ENCODE results near the gene MRC1.

The MRC1 gene

GRCh38 chr10:17904564-17904963 lies 95.4 kb downstream of the MRC1 start:
- no peak for DNase-seq (ENCODE audit: low read depth)
- TF ChIP-seq MAX (IDR thresholded peaks at IDR 0.05; ENCODE audit: low read depth, low read length) (no peak), MYC (IDR thresholded peaks at IDR 0.05; ENCODE audit: low read depth, low read length) (no peak), CTCF (IDR thresholded peaks at IDR 0.05; ENCODE audit: low read depth, low read length) (no peak)
- H3K4me3 ChIP-seq (ENCODE audit: low read depth, low read length), result no peak overlapping the region

GRCh38 chr10:17905491-17905890 lies 96.3 kb downstream of the MRC1 start:
- DNase-seq (ENCODE audit: low read depth), result no peak
- no peak for TF ChIP-seq MYC (IDR thresholded peaks at IDR 0.05; ENCODE audit: low read depth, low read length)
- TF ChIP-seq POLR2A (IDR thresholded peaks at IDR 0.05; ENCODE audit: extremely low read depth, insufficient read length), result no peak
- no peak for TF ChIP-seq CTCF (IDR thresholded peaks at IDR 0.05; ENCODE audit: low read depth, low read length)
- no peak for TF ChIP-seq MAX (IDR thresholded peaks at IDR 0.05; ENCODE audit: low read depth, low read length)
- H3K4me3 ChIP-seq (ENCODE audit: low read depth, low read length), result no peak overlapping the region

DNA sequence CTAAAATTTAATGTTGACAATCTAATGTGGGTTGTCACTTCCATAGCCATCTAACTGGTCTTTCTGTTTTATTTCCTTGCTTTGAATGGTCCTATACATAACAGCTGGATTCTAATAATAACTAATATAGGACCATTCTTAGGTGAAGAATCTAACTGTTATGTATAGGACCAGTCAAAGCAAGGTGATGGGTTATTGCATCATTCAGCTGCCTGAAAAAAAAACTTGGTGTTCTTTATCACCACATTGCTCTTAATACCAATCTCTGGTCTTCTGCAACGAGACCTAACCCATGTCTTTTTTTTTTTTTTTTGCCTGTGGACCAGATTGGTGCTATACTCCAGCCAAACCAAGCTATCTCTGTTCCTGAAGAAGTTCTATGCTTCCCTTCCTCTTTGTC lies 96.9 kb downstream of the MRC1 start:
- TF ChIP-seq MAX (IDR thresholded peaks at IDR 0.05; ENCODE audit: low read depth, low read length) (no peak), CTCF (IDR thresholded peaks at IDR 0.05; ENCODE audit: low read depth, low read length) (no peak), POLR2A (IDR thresholded peaks at IDR 0.05; ENCODE audit: extremely low read depth, insufficient read length) (no peak)
- no peak for DNase-seq (ENCODE audit: low read depth)
- H3K4me3 ChIP-seq (ENCODE audit: low read depth, low read length), result no peak overlapping the region

DNA sequence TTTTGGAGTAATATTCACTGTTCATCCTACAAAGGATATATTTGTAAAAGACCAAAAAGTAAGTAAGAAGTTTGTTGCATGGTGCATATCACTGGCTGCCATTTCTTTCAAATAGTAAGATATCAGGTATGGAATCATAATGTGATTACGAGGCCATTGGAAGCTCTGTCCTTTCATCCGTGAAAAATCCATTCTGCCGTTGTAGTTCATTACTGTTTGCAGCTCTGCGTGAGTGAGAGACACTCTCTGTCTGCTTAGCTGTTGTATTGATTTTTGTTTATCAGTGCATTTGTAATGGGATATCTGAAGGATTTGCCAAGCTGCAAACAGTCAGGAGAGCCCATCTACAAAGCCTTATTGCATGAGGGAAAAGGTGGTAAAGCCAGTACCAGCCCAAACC lies 98.5 kb downstream of the MRC1 start:
- H3K4me3 ChIP-seq (ENCODE audit: low read depth, low read length), result no peak overlapping the region
- DNase-seq (ENCODE audit: low read depth), result no peak

DNA sequence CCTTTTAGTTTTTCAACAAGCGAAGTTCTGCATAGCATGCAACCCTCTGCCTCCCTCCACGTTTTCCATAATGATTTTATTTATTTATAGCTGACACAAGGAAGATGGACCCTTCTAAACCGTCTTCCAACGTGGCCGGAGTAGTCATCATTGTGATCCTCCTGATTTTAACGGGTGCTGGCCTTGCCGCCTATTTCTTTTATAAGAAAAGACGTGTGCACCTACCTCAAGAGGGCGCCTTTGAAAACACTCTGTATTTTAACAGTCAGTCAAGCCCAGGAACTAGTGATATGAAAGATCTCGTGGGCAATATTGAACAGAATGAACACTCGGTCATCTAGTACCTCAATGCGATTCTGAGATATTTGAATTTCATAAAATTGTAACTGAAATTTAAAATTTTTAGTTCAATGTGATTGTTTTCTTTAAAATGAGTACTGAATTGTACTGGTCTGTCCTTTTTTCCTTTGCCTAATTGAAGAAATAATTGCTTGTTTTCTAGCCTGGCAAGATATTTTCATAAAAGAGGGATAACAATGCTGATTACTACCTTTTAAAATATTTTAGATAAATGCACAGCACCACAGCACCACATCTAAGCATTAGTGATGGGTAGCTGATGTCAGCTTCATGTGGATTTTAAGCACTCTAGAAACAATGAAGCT lies 101.1 kb downstream of the MRC1 start:
- DNase-seq (ENCODE audit: low read depth), result peak; percentile 44
- no peak overlapping the region for H3K4me3 ChIP-seq (ENCODE audit: low read depth, low read length)
- TF ChIP-seq MAX (IDR thresholded peaks at IDR 0.05; ENCODE audit: low read depth, low read length) (no peak), CTCF (IDR thresholded peaks at IDR 0.05; ENCODE audit: low read depth, low read length) (peak; percentile 37), POLR2A (IDR thresholded peaks at IDR 0.05; ENCODE audit: extremely low read depth, insufficient read length) (no peak), MYC (IDR thresholded peaks at IDR 0.05; ENCODE audit: low read depth, low read length) (no peak)

More for the DNA sequence above, 98.5 kb downstream of the MRC1 start:
- TF ChIP-seq CTCF (IDR thresholded peaks at IDR 0.05; ENCODE audit: low read depth, low read length) (no peak), MAX (IDR thresholded peaks at IDR 0.05; ENCODE audit: low read depth, low read length) (no peak), POLR2A (IDR thresholded peaks at IDR 0.05; ENCODE audit: extremely low read depth, insufficient read length) (no peak), MYC (IDR thresholded peaks at IDR 0.05; ENCODE audit: low read depth, low read length) (no peak)

Measured in NB4 (cell line).